NT2/D1 (cell line): ENCODE data around the gene FGD5.

Source experiments
- DNase-seq: peaks from one replicate; pipeline ENCODE4 v3.0.0-alpha.2; 2011; ENCODE audit warnings: low read depth, low spot score
- H3K27me3 ChIP-seq: 2 replicates; pipeline ENCODE4 v1.6.0; 2011; ENCODE audit warnings: mild to moderate bottlenecking; ENCODE audit not compliant: insufficient read length, insufficient read depth
- H3K36me3 ChIP-seq: 2 replicates; pipeline ENCODE4 v1.6.1; 2011; ENCODE audit warnings: mild to moderate bottlenecking, low read length, mixed read lengths; ENCODE audit not compliant: insufficient read depth, insufficient read length
- H3K4me1 ChIP-seq: 2 replicates; pipeline ENCODE4 v1.5.1; 2011; ENCODE audit not compliant: insufficient read depth, insufficient read length
- H3K4me3 ChIP-seq: 2 replicates; pipeline ENCODE4 v1.5.1; 2011; ENCODE audit warnings: low read depth; ENCODE audit not compliant: insufficient read length
- H3K9ac ChIP-seq: 2 replicates; pipeline ENCODE4 v1.6.0; 2011; ENCODE audit warnings: low read depth; ENCODE audit not compliant: insufficient read length
- H3K9me3 ChIP-seq: 2 replicates; pipeline ENCODE4 v1.5.1; 2011; ENCODE audit warnings: mild to moderate bottlenecking, low read length; ENCODE audit not compliant: insufficient read depth
- SUZ12 ChIP-seq: IDR thresholded peaks from 2 replicates; pipeline ENCODE4 v1.6.1; 2011; ENCODE audit not compliant: insufficient read length, insufficient read depth; ENCODE audit errors: extremely low read depth
- YY1 ChIP-seq: IDR thresholded peaks from 2 replicates; pipeline ENCODE4 v1.6.1; 2011; ENCODE audit not compliant: insufficient read length, insufficient read depth
- ZNF274 ChIP-seq: IDR thresholded peaks from 2 replicates; pipeline ENCODE4 v1.6.1; 2011; ENCODE audit warnings: mild to moderate bottlenecking, low read depth, low read length

The FGD5 gene

DNA sequence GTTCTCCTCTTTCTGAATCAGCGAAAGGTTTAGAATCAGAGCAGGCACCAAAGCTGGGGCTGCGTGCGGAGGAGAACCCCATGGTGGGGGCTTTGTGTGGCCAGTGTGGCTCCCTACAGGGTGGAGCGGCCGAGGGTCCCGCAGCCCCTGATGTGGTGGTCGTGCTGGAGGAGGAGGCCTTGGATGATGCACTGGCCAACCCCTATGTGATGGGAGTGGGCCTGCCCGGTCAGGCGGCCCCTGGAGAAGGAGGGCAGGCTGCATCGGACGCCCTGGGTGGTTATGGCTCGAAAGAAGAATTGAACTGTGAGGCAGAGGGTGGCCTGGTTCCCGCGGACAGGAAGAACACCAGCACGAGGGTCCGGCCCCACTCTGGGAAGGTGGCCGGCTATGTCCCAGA is 1.4 kb downstream of the FGD5 start:
- Histone ChIP-seq H3K36me3 (peaks cover 28% of the 10 kb centered on the region), H3K27me3 (no peaks in the 10 kb centered on the region), H3K9me3 (no peaks in the 10 kb centered on the region), H3K4me1 (peaks cover 2% of the 10 kb centered on the region), H3K4me3 (no peak overlapping the region), H3K9ac (no peak overlapping the region)
- no peak for DNase-seq
- TF ChIP-seq YY1 = no peak

- H3K9me3 ChIP-seq = no peaks in the 10 kb centered on the region
These were observed 2.4 kb downstream of the FGD5 start for GRCh38 chr3:14821151-14821550.

GRCh38 chr3:14822134-14822533 is 3.4 kb downstream of the FGD5 start:
- no peaks in the 10 kb centered on the region for H3K27me3 ChIP-seq
- peaks cover 2% of the 10 kb centered on the region for H3K4me1 ChIP-seq
- H3K9ac ChIP-seq = no peak overlapping the region
- peaks cover 34% of the 10 kb centered on the region for H3K36me3 ChIP-seq
- TF ChIP-seq ZNF274 (no peak), SUZ12 (no peak), YY1 (no peak)
- H3K4me3 ChIP-seq = no peak overlapping the region
- no peaks in the 10 kb centered on the region for H3K9me3 ChIP-seq
- no peak for DNase-seq

More at GRCh38 chr3:14821151-14821550, 2.4 kb downstream of the FGD5 start:
- DNase-seq = no peak
- H3K36me3 ChIP-seq = peaks cover 28% of the 10 kb centered on the region
- peaks cover 2% of the 10 kb centered on the region for H3K4me1 ChIP-seq
- no peaks in the 10 kb centered on the region for H3K27me3 ChIP-seq
- TF ChIP-seq SUZ12 = no peak
- TF ChIP-seq YY1 = no peak
- TF ChIP-seq ZNF274 = no peak
- no peak overlapping the region for H3K9ac ChIP-seq
- no peak overlapping the region for H3K4me3 ChIP-seq

GRCh38 chr3:14822670-14823390 is 4.1 kb downstream of the FGD5 start:
- H3K4me1 ChIP-seq = peaks cover 2% of the 10 kb centered on the region
- no peak for DNase-seq
- no peak for TF ChIP-seq SUZ12
- TF ChIP-seq ZNF274 = no peak
- no peak for TF ChIP-seq YY1
- H3K9me3 ChIP-seq = no peaks in the 10 kb centered on the region
- no peak overlapping the region for H3K4me3 ChIP-seq
- no peak overlapping the region for H3K9ac ChIP-seq
- no peaks in the 10 kb centered on the region for H3K27me3 ChIP-seq
- peaks cover 34% of the 10 kb centered on the region for H3K36me3 ChIP-seq

- Histone ChIP-seq H3K9me3 (no peaks in the 10 kb centered on the region), H3K4me1 (peaks cover 2% of the 10 kb centered on the region), H3K9ac (no peak overlapping the region), H3K27me3 (no peaks in the 10 kb centered on the region), H3K4me3 (no peak overlapping the region), H3K36me3 (peaks cover 34% of the 10 kb centered on the region)
- no peak for DNase-seq
- no peak for TF ChIP-seq SUZ12
- no peak for TF ChIP-seq YY1
- no peak for TF ChIP-seq ZNF274
These were observed 4.6 kb downstream of the FGD5 start for GRCh38 chr3:14823393-14823792.

GRCh38 chr3:14823910-14824629 is 5.3 kb downstream of the FGD5 start:
- TF ChIP-seq YY1 = no peak
- H3K27me3 ChIP-seq = no peaks in the 10 kb centered on the region
- no peak for DNase-seq
- H3K36me3 ChIP-seq = peaks cover 31% of the 10 kb centered on the region
- no peaks in the 10 kb centered on the region for H3K9me3 ChIP-seq
- no peak overlapping the region for H3K9ac ChIP-seq
- H3K4me1 ChIP-seq = peaks cover 2% of the 10 kb centered on the region
- H3K4me3 ChIP-seq = no peak overlapping the region

- Histone ChIP-seq H3K4me3 (no peak overlapping the region), H3K36me3 (peaks cover 25% of the 10 kb centered on the region), H3K9me3 (no peaks in the 10 kb centered on the region), H3K4me1 (peaks cover 2% of the 10 kb centered on the region), H3K27me3 (no peaks in the 10 kb centered on the region), H3K9ac (no peak overlapping the region)
- no peak for DNase-seq
- TF ChIP-seq SUZ12 = no peak
These were observed 5.9 kb downstream of the FGD5 start for GRCh38 chr3:14824646-14825045.
